Muscle layer of colon (tissue), 2 donors: ENCODE data around the gene CNN3.

Source experiments
- H3K27ac ChIP-seq: one replicate; pipeline ENCODE4 v1.7.0; 2013; ENCODE audit warnings: low read depth, mild to moderate bottlenecking, low read length, moderate library complexity
- H3K27me3 ChIP-seq, 2 donors: one replicate each; pipeline ENCODE4 v1.7.0; 2013; ENCODE audit warnings: low read length in 2 of 2, mild to moderate bottlenecking in 2 of 2; ENCODE audit not compliant: insufficient read depth in 2 of 2, control insufficient read depth in 1 of 2
- H3K36me3 ChIP-seq: one replicate; pipeline ENCODE4 v1.7.0; 2013; ENCODE audit warnings: mild to moderate bottlenecking, low read length; ENCODE audit not compliant: insufficient read depth
- H3K4me1 ChIP-seq: one replicate; pipeline ENCODE4 v1.7.0; 2013; ENCODE audit warnings: mild to moderate bottlenecking, low read length; ENCODE audit not compliant: insufficient read depth
- H3K4me3 ChIP-seq, 2 donors: one replicate each; pipeline ENCODE4 v1.7.0; 2013; ENCODE audit warnings: low read length in 2 of 2, low read depth in 1 of 2, mild to moderate bottlenecking in 1 of 2, moderate library complexity in 1 of 2
- H3K9ac ChIP-seq: one replicate; pipeline ENCODE4 v1.7.0; 2013; ENCODE audit warnings: low read length
- H3K9me3 ChIP-seq: one replicate; pipeline ENCODE4 v1.7.0; 2013; ENCODE audit warnings: mild to moderate bottlenecking, low read length
- donor health status: abdominal sarcoma.
- donor health status: Adenocarcinoma of cecum.

Gene CNN3

GRCh38 chr1:94917251-94917650, 9.7 kb downstream of the CNN3 start:
- Histone ChIP-seq H3K9ac (no peak overlapping the region), H3K36me3 (no peaks in the 10 kb centered on the region), H3K9me3 (no peaks in the 10 kb centered on the region), H3K4me1 (peaks cover 61% of the 10 kb centered on the region), H3K27ac (no peak overlapping the region), H3K4me3 (no peak overlapping the region), H3K27me3 (no peaks in the 10 kb centered on the region)

GRCh38 chr1:94912263-94913184, 14.4 kb downstream of the CNN3 start:
- Histone ChIP-seq H3K27me3 (no peaks in the 10 kb centered on the region), H3K27ac (no peak overlapping the region), H3K4me3 (peak overlapping the region in 1 of 2 donors; percentile 26), H3K4me1 (peaks cover 52% of the 10 kb centered on the region), H3K9ac (no peak overlapping the region), H3K36me3 (peaks cover 4% of the 10 kb centered on the region), H3K9me3 (no peaks in the 10 kb centered on the region)

- Histone ChIP-seq H3K4me3 (no peak overlapping the region), H3K9me3 (no peaks in the 10 kb centered on the region), H3K4me1 (peaks cover 45% of the 10 kb centered on the region), H3K36me3 (peaks cover 4% of the 10 kb centered on the region), H3K9ac (no peak overlapping the region), H3K27me3 (no peaks in the 10 kb centered on the region), H3K27ac (no peak overlapping the region)
These were observed 17.4 kb downstream of the CNN3 start for GRCh38 chr1:94909486-94909885.

- Histone ChIP-seq H3K27me3 (no peaks in the 10 kb centered on the region), H3K27ac (no peak overlapping the region), H3K9me3 (no peaks in the 10 kb centered on the region), H3K9ac (no peak overlapping the region), H3K4me3 (no peak overlapping the region), H3K36me3 (peaks cover 4% of the 10 kb centered on the region), H3K4me1 (peaks cover 43% of the 10 kb centered on the region)
These were observed 17.9 kb downstream of the CNN3 start for GRCh38 chr1:94908965-94909364.

- Histone ChIP-seq H3K4me1 (peaks cover 41% of the 10 kb centered on the region), H3K9ac (no peak overlapping the region), H3K27me3 (no peaks in the 10 kb centered on the region), H3K4me3 (no peak overlapping the region), H3K27ac (no peak overlapping the region), H3K36me3 (peaks cover 4% of the 10 kb centered on the region), H3K9me3 (no peaks in the 10 kb centered on the region)
These were observed 18.7 kb downstream of the CNN3 start for GRCh38 chr1:94908190-94908589.

- no peak overlapping the region for H3K27ac ChIP-seq
- no peaks in the 10 kb centered on the region for H3K27me3 ChIP-seq
- no peaks in the 10 kb centered on the region for H3K9me3 ChIP-seq
- H3K4me3 ChIP-seq = no peak overlapping the region
- H3K36me3 ChIP-seq = peaks cover 4% of the 10 kb centered on the region
- H3K9ac ChIP-seq = no peak overlapping the region
- H3K4me1 ChIP-seq = peaks cover 36% of the 10 kb centered on the region
These were observed 19.8 kb downstream of the CNN3 start for GRCh38 chr1:94907136-94907535.

- peaks cover 35% of the 10 kb centered on the region for H3K4me1 ChIP-seq
- no peak overlapping the region for H3K4me3 ChIP-seq
- peaks cover 4% of the 10 kb centered on the region for H3K36me3 ChIP-seq
- H3K9ac ChIP-seq = no peak overlapping the region
- no peaks in the 10 kb centered on the region for H3K9me3 ChIP-seq
- no peak overlapping the region for H3K27ac ChIP-seq
- no peaks in the 10 kb centered on the region for H3K27me3 ChIP-seq
These were observed 20.5 kb downstream of the CNN3 start for GRCh38 chr1:94906382-94906781.

GRCh38 chr1:94905207-94905606, 21.7 kb downstream of the CNN3 start:
- H3K4me3 ChIP-seq = no peak overlapping the region
- no peaks in the 10 kb centered on the region for H3K9me3 ChIP-seq

GRCh38 chr1:94903280-94904009, 23.5 kb downstream of the CNN3 start:
- H3K27me3 ChIP-seq = no peaks in the 10 kb centered on the region
- peaks cover 15% of the 10 kb centered on the region for H3K36me3 ChIP-seq
- no peaks in the 10 kb centered on the region for H3K9me3 ChIP-seq
- no peak overlapping the region for H3K4me3 ChIP-seq
- H3K27ac ChIP-seq = peak overlapping the region; percentile 21
- H3K9ac ChIP-seq = no peak overlapping the region
- peaks cover 40% of the 10 kb centered on the region for H3K4me1 ChIP-seq

More at GRCh38 chr1:94905207-94905606, 21.7 kb downstream of the CNN3 start:
- H3K27me3 ChIP-seq = no peaks in the 10 kb centered on the region
- peaks cover 11% of the 10 kb centered on the region for H3K36me3 ChIP-seq
- no peak overlapping the region for H3K9ac ChIP-seq
- H3K27ac ChIP-seq = no peak overlapping the region
- peaks cover 34% of the 10 kb centered on the region for H3K4me1 ChIP-seq

GRCh38 chr1:94901841-94902240, 25.1 kb downstream of the CNN3 start:
- Histone ChIP-seq H3K27me3 (no peaks in the 10 kb centered on the region), H3K9ac (no peak overlapping the region), H3K4me3 (no peak overlapping the region), H3K36me3 (peaks cover 10% of the 10 kb centered on the region), H3K9me3 (no peaks in the 10 kb centered on the region), H3K4me1 (peaks cover 37% of the 10 kb centered on the region), H3K27ac (no peak overlapping the region)

- H3K36me3 ChIP-seq = peaks cover 26% of the 10 kb centered on the region
- no peaks in the 10 kb centered on the region for H3K9me3 ChIP-seq
- no peak overlapping the region for H3K4me3 ChIP-seq
- H3K9ac ChIP-seq = no peak overlapping the region
- peaks cover 36% of the 10 kb centered on the region for H3K4me1 ChIP-seq
- H3K27me3 ChIP-seq = no peaks in the 10 kb centered on the region
- H3K27ac ChIP-seq = no peak overlapping the region
These were observed 27.2 kb downstream of the CNN3 start for GRCh38 chr1:94899756-94900155.
